Body of pancreas (tissue), 4 donors: ENCODE measurements around the gene PBX3.

Experiments
- POLR2A ChIP-seq, 3 donors: fragments of 450-650 bp; IDR thresholded peaks; one replicate each; pipeline ENCODE4 v1.6.1; 2016; ENCODE audit warnings: antibody characterized with exemption in 3 of 3, mild to moderate bottlenecking in 2 of 3
- TF ChIP-seq, protein P1 (sequence below), 7 experiments: fragments of 450-650 bp in 4 of 7; fragments of 200-600 bp in 3 of 7; sonication (generic) in 3 of 7; IDR thresholded peaks; one replicate each; pipeline ENCODE4 v1.5.1; 2016 to 2019; ENCODE audit warnings: antibody characterized with exemption in 7 of 7

DNA sequence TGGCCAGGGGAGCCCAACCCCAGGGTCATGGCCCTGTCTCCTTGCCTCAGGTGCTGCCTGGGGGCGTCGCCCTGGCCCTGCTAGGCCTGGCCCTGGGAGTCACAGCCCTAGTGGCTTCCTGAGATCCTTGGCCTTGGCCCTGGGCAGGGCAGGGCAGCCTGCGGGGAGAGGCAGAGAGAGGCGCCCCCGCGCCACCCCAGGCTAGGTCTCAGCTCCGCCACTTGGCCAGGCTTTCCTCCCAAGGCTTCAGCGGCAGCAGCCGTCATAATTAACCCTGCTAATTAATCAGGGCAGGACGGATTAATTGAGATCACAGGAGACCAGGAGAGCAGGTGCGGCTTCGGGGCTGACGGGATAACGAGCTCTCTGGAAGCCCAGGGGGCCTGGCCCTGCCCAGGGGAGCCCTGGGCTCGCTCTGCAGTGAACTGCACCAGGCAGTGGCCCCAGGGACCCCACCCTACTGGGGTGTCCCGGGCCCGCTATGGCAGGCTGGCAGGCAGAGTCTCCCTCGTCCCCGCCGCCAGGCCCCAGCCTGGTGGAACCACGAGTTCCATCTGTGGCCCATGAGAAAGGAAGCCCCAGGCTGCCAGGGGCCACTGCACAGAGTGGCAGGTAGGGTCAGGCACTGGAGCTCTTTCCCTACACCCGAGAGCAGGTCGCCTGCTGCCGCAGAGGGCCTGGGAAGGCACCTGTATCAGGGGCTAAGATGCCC lies 269.6 kb downstream of the PBX3 start:
- TF ChIP-seq, protein P1, sequence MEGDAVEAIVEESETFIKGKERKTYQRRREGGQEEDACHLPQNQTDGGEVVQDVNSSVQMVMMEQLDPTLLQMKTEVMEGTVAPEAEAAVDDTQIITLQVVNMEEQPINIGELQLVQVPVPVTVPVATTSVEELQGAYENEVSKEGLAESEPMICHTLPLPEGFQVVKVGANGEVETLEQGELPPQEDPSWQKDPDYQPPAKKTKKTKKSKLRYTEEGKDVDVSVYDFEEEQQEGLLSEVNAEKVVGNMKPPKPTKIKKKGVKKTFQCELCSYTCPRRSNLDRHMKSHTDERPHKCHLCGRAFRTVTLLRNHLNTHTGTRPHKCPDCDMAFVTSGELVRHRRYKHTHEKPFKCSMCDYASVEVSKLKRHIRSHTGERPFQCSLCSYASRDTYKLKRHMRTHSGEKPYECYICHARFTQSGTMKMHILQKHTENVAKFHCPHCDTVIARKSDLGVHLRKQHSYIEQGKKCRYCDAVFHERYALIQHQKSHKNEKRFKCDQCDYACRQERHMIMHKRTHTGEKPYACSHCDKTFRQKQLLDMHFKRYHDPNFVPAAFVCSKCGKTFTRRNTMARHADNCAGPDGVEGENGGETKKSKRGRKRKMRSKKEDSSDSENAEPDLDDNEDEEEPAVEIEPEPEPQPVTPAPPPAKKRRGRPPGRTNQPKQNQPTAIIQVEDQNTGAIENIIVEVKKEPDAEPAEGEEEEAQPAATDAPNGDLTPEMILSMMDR (IDR thresholded peaks at IDR 0.05), result no peak
- TF ChIP-seq POLR2A (IDR thresholded peaks at IDR 0.05), result no peak
